Mesothelial cell of epicardium (in vitro differentiated cells): ENCODE data around the gene CACNA1C. TPM values are rescaled to one million over a fixed set of nuclear protein-coding genes. Genes with fewer than 3 reads are reported as not detected.

Experiments used
- DNase-seq, 2 experiments: peaks; one replicate each; pipeline ENCODE4 v3.0.0; 2021; ENCODE audit warnings: low spot score in 2 of 2; ENCODE audit not compliant: unreplicated experiment in 2 of 2
- H3K27ac Mint-ChIP-seq: 2 replicates; pipeline ENCODE4 v1.8.0; 2021; ENCODE audit warnings: mixed read lengths
- H3K27me3 Mint-ChIP-seq: 2 replicates; pipeline ENCODE4 v1.8.0; 2021; ENCODE audit warnings: low read depth, mixed read lengths
- H3K36me3 Mint-ChIP-seq: 2 replicates; pipeline ENCODE4 v1.8.0; 2021; ENCODE audit warnings: mixed read lengths
- H3K4me1 Mint-ChIP-seq: 2 replicates; pipeline ENCODE4 v1.8.0; 2021; ENCODE audit warnings: mixed read lengths
- H3K4me3 Mint-ChIP-seq: 2 replicates; pipeline ENCODE4 v1.8.0; 2021; ENCODE audit warnings: mild to moderate bottlenecking, moderate library complexity, mixed read lengths
- H3K9me3 Mint-ChIP-seq: 2 replicates; pipeline ENCODE4 v1.8.0; 2021; ENCODE audit warnings: mixed read lengths
- CTCF ChIP-seq: fragments of 200-600 bp; sonication (generic); IDR thresholded peaks from one replicate; pipeline ENCODE4 v1.5.0; 2021; ENCODE audit warnings: antibody characterized with exemption; ENCODE audit not compliant: unreplicated experiment
- total RNA-seq: library from RNA; stranded (reverse); gene quantifications from 3 replicates; pipeline ENCODE4 v1.2.1, GENCODE V29; 2021

The CACNA1C gene
- total RNA-seq, 1 donor from 2014 or later = 33.6 TPM

GRCh38 chr12:2214411-2214810 lies 161.6 kb downstream of the CACNA1C start:
- Mint-ChIP-seq H3K4me1 (peaks cover 39% of the 10 kb centered on the region), H3K9me3 (no peaks in the 10 kb centered on the region), H3K27me3 (no peaks in the 10 kb centered on the region), H3K36me3 (no peaks in the 10 kb centered on the region), H3K27ac (peak overlapping the region; percentile 92), H3K4me3 (no peak overlapping the region)
- no peak for TF ChIP-seq CTCF
- no peak for DNase-seq

- H3K27me3 Mint-ChIP-seq = no peaks in the 10 kb centered on the region
- H3K4me3 Mint-ChIP-seq = no peak overlapping the region
- peak overlapping the region; percentile 81 for H3K27ac Mint-ChIP-seq
- no peak for TF ChIP-seq CTCF
- peaks cover 32% of the 10 kb centered on the region for H3K4me1 Mint-ChIP-seq
- no peaks in the 10 kb centered on the region for H3K36me3 Mint-ChIP-seq
- no peaks in the 10 kb centered on the region for H3K9me3 Mint-ChIP-seq
- DNase-seq = no peak
Observed at GRCh38 chr12:2215709-2216560, 163.1 kb downstream of the CACNA1C start.

- Mint-ChIP-seq H3K9me3 (no peaks in the 10 kb centered on the region), H3K4me3 (no peak overlapping the region), H3K27ac (no peak overlapping the region), H3K4me1 (peaks cover 20% of the 10 kb centered on the region), H3K36me3 (no peaks in the 10 kb centered on the region), H3K27me3 (no peaks in the 10 kb centered on the region)
- TF ChIP-seq CTCF = no peak
- no peak for DNase-seq
Observed at GRCh38 chr12:2218706-2219105, 165.9 kb downstream of the CACNA1C start.

GRCh38 chr12:2221030-2221621 lies 168.3 kb downstream of the CACNA1C start:
- H3K27ac Mint-ChIP-seq = no peak overlapping the region
- TF ChIP-seq CTCF = no peak
- DNase-seq = no peak
- H3K4me3 Mint-ChIP-seq = no peak overlapping the region
- H3K27me3 Mint-ChIP-seq = no peaks in the 10 kb centered on the region
- no peaks in the 10 kb centered on the region for H3K9me3 Mint-ChIP-seq
- peaks cover 8% of the 10 kb centered on the region for H3K4me1 Mint-ChIP-seq
- H3K36me3 Mint-ChIP-seq = no peaks in the 10 kb centered on the region

- no peak for DNase-seq
- Mint-ChIP-seq H3K4me3 (no peak overlapping the region), H3K27ac (no peak overlapping the region), H3K9me3 (no peaks in the 10 kb centered on the region), H3K4me1 (peaks cover 5% of the 10 kb centered on the region), H3K27me3 (no peaks in the 10 kb centered on the region), H3K36me3 (no peaks in the 10 kb centered on the region)
- no peak for TF ChIP-seq CTCF
Observed at GRCh38 chr12:2222691-2223090, 169.9 kb downstream of the CACNA1C start.
